Motor neuron (in vitro differentiated cells): ENCODE results near the gene GPR78. TPM values are rescaled to one million over a fixed set of nuclear protein-coding genes. Genes with fewer than 3 reads are reported as not detected.

Experiments
- ATAC-seq, 8 experiments: fragments of 200-7000 bp; cut with Tn5 transposase; replicated peaks in 6 of 8; 2 replicates each; pipeline ENCODE4 v1.8.0; 2021; ENCODE audit warnings: mild to moderate bottlenecking in 8 of 8, moderate library complexity in 8 of 8
- H3K27ac ChIP-seq, 2 donors: fragments of 250-450 bp; sonication (Bioruptor Pico); 2 replicates each; pipeline ENCODE4 v1.9.0; 2021; ENCODE audit warnings: antibody characterized with exemption in 2 of 2, mild to moderate bottlenecking in 2 of 2, moderate library complexity in 1 of 2
- H3K4me1 ChIP-seq, 2 donors: fragments of 250-450 bp; sonication (Bioruptor Pico); replicated peaks in 1 of 2; 2 replicates each; pipeline ENCODE4 v1.6.1; 2021; ENCODE audit warnings: antibody characterized with exemption in 2 of 2, mild to moderate bottlenecking in 2 of 2, moderate library complexity in 1 of 2
- H3K4me3 ChIP-seq, 5 donors: fragments of 250-450 bp; sonication (Bioruptor Pico); 2 replicates each; pipeline ENCODE4 v1.9.0; 2021; ENCODE audit warnings: antibody characterized with exemption in 5 of 5, mild to moderate bottlenecking in 5 of 5, moderate library complexity in 4 of 5
- WGBS, 10 experiments: fragments of 450-650 bp; shearing (Covaris generic); methylation state at CpG; one replicate each; pipeline ENCODE4 v1.0.0; 2022; 5-methylcytosine and 5-hydroxymethylcytosine counted together
- in situ Hi-C, 9 experiments: fragments of 400-800 bp; cut with MboI; loops; one replicate each; pipeline ENCODE4 v1.15.0; 2021; ENCODE audit warnings: low sequenced_read_pairs in 9 of 9, low pct_unique_long_range_greater_than_20kb in 2 of 9; ENCODE audit not compliant: unreplicated experiment in 9 of 9
- total RNA-seq, 8 experiments: library from RNA; unstranded; fragments of 300-600 nt; gene quantifications; 2 replicates each; pipeline versions ENCODE4 v1.2.3 to v1.2.4, GENCODE V29; 2022

Gene GPR78
- total RNA-seq, 8 experiments from 2014 or later, result 0.05 to 1.9 (median 0.59) TPM

DNA sequence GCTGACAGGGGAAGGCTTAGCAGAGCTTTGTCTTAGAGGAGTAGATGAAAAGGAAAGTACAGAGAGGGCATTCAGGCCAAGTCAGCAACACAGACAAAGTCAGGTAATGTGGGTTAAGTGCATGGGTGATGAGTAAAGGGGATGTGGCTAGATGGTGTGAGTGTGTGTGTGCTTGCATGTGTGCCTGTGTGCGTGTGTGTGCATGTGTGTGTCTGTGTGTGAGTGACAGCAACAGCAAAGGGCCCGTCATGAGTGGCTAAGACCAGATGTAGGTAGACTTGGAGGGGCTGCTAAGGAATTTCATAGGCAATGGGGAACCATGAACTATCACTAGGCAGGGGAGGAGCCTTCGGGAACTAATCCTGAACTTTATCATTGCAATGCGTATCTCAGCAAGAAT is 2.2 kb upstream of the GPR78 start:
- in situ Hi-C loops, result no loop called here
- WGBS, 10 experiments, result 0 to 100% (median 60%) methylated on average over 1 to 4 of the region's 4 CpGs; no CpG with 5 or more reads in 2 of the 10 experiments
- ATAC-seq, result no peak
- no peak overlapping the region for H3K4me3 ChIP-seq
- H3K27ac ChIP-seq, result no peak overlapping the region
- no peaks in the 10 kb centered on the region for H3K4me1 ChIP-seq

DNA sequence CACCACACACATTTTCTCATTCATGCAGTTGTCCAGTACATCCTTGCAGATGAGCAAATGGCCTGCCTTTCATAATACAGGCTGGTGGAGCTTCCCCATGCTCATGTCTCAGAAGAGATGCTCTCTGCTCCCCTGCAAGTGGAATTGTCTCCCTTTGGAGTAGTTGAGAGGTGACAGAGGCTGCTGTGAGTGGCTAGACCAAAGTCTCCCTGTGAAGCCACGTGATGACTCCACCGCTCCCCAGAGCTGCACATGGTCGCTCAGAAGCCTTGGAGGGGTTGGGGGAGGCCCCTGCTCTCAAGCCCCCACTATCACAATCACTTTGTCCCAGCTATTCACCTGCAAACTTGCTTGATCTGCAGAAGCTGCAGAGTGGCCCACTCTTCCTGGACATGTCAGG is 1.5 kb upstream of the GPR78 start:
- no peaks in the 10 kb centered on the region for H3K4me1 ChIP-seq
- H3K27ac ChIP-seq, result no peak overlapping the region
- in situ Hi-C loops, result no loop called here
- ATAC-seq, result no peak
- 0 to 72% (median 58%) methylated on average over 1 to 3 of the region's 3 CpGs; no CpG with 5 or more reads in 6 of the 10 experiments for WGBS, 10 experiments
- no peak overlapping the region for H3K4me3 ChIP-seq

DNA sequence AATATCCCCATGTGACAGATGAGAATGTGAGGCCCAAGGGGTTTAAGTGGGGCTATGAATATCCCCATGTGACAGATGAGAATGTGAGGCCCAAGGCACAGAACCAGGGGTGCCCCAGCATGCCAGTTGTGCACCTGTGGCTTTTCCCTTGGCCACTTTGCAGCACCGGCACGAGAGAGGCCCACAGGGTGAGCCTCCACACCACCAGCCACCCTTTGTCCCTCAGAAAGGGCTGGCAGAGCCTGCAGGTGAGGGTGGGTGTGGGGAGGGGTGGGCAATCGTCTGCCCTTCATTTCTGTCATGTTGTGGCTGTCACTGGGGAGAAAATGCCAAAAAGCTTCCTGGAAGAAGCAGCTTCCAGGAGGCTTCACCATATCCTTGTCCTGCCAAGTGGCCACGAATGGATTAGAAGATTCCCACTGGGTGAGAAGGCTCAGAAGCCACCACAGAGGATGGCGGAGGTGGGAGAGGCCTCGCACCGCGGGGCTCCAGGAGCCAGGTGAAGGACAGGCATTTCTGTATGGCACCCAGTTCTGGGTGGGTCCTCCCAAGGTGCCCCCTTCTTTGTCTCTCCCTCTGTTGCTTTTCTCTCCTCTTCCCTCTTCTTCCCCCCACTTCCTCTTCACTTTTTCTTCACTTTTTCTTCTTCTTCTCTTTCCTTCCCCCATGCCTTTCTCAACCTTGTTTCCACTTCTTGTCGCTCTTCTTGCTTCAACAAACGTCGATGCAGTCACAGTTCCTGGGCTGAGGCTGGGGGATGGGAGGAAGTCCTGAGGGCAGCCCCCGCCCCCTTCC is 469 bp upstream of the GPR78 start:
- WGBS, 10 experiments, result 0 to 100% (median 11%) methylated on average over 1 to 8 of the region's 12 CpGs
- Histone ChIP-seq H3K4me3 (no peak overlapping the region), H3K27ac (no peak overlapping the region)

GRCh38 chr4:8581094-8581861 is 1.1 kb downstream of the GPR78 start:
- WGBS, 10 experiments, result 6 to 55% (median 13%) methylated on average over 4 to 28 of the region's 66 CpGs; no CpG with 5 or more reads in 6 of the 10 experiments
- in situ Hi-C loops, result no loop called here

More for the DNA sequence above, 469 bp upstream of the GPR78 start:
- no peaks in the 10 kb centered on the region for H3K4me1 ChIP-seq
- in situ Hi-C loops, result no loop called here
- no peak for ATAC-seq

DNA sequence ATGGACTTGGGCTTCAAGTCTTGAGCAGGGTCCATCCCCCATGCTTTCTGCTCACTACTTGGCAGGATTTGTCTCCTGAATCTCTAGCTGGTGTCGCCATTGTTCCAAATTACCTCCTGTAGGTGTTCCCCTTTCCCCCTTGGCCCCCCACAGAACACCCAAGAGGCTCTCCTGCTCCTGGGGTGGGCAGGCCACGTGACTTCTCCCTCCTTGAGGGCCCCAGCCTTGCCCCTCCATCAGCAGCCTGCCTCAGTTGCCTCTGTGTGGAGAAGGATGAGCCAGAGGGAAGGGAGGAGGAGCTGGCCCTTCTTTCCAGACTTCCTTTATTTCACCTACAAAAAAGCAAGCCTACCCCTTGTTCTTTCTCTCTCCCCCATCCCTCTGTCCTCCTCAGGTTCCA is 1.8 kb downstream of the GPR78 start:
- no peak for ATAC-seq
- Histone ChIP-seq H3K27ac (no peak overlapping the region), H3K4me3 (no peak overlapping the region), H3K4me1 (no peaks in the 10 kb centered on the region)
- in situ Hi-C loops, result no loop called here
- 48 to 100% (median 50%) methylated on average over 1 to 2 of the region's 2 CpGs; no CpG with 5 or more reads in 7 of the 10 experiments for WGBS, 10 experiments

More at GRCh38 chr4:8581094-8581861, 1.1 kb downstream of the GPR78 start:
- peak overlapping the region in 2 of 5 donors; percentile 12 to 19 for H3K4me3 ChIP-seq
- ATAC-seq, result peak in 4 of 8 experiments; percentile 6 to 17 (median 12)
- H3K4me1 ChIP-seq, result no peaks in the 10 kb centered on the region
- H3K27ac ChIP-seq, result no peak overlapping the region

DNA sequence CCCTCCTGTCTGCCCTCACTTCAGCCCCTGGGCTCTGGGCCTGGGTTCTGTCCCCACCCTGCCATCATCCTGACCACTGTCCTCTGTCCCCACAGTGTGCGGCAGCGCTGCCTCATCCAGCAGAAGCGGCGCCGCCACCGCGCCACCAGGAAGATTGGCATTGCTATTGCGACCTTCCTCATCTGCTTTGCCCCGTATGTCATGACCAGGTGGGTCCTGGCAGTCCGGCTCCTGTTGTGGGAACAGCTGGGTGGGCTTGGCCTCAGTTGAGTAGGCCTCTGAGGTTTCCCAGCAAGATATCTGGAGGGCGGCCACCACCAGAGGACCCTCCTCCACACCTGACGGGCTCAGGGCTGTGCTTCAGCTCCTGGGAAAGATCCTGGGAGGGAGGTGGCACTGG is 2.2 kb downstream of the GPR78 start:
- Histone ChIP-seq H3K27ac (no peak overlapping the region), H3K4me3 (no peak overlapping the region), H3K4me1 (no peaks in the 10 kb centered on the region)
- ATAC-seq, result no peak
- 0 to 87% (median 78%) methylated on average over 1 to 8 of the region's 12 CpGs; no CpG with 5 or more reads in 5 of the 10 experiments for WGBS, 10 experiments
- in situ Hi-C loops, result no loop called here

DNA sequence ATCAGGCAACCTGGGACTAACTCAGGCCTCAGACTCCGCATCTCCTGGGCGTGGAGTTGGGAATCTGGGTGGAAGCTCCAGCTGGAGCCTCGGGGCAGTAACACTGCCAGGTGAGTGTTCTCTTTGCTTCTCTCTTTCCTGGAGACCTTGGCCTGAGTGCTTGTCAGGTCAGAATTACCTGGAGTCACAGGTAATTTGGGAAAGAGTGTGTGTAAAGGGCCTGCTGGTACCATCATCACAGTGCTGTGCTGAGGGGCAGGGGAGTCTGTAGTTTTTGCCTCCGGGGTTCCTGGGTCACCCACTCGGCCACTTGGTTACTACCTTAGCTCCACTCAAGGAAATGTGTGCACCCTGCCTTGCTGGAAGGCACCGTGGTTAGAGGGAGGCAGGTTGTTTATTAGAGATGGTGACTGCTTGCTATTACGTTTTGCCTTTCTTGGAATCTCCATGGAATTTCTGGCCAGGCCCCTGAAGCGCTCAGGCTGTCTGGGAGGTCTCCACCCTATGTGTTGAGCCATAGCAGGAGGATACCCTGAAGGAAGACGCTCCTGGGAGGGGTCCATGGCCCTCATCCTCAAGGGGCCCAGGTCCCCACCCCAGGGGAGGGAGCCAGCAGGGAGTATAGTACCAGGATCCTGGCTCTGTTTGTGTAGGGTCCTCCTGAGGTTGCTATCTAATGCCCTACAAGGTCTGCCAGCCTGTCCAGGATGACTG is 2.9 kb downstream of the GPR78 start:
- no peak overlapping the region for H3K4me3 ChIP-seq
- in situ Hi-C loops, result no loop called here
- no peak overlapping the region for H3K27ac ChIP-seq
- no peak for ATAC-seq
- WGBS, 10 experiments, result 20 to 100% (median 43%) methylated on average over 1 to 5 of the region's 9 CpGs; no CpG with 5 or more reads in 3 of the 10 experiments
- H3K4me1 ChIP-seq, result no peaks in the 10 kb centered on the region

DNA sequence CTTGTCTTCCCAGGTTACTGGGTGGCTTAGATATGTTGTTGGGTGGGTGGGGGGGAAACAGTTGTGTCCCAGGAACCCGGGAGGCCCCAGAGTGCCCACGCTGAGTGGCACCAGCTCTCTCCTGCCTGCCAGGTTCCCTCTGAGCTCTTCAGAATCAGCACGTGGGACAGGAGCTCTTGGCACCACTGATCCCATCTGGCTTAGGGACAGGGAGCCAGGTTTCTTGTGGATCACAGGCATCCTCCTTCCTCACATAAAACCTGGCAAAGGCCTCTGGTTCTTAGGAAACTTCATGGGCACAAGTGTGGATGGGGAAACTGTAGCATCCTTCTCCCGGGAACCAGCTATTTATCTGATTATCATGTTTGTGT is 3.4 kb downstream of the GPR78 start:
- H3K4me1 ChIP-seq, result no peaks in the 10 kb centered on the region
- H3K27ac ChIP-seq, result no peak overlapping the region
- 0 to 100% (median 74%) methylated on average over 1 of the region's 4 CpGs; no CpG with 5 or more reads in 6 of the 10 experiments for WGBS, 10 experiments
- in situ Hi-C loops, result no loop called here
- H3K4me3 ChIP-seq, result no peak overlapping the region
- no peak for ATAC-seq

DNA sequence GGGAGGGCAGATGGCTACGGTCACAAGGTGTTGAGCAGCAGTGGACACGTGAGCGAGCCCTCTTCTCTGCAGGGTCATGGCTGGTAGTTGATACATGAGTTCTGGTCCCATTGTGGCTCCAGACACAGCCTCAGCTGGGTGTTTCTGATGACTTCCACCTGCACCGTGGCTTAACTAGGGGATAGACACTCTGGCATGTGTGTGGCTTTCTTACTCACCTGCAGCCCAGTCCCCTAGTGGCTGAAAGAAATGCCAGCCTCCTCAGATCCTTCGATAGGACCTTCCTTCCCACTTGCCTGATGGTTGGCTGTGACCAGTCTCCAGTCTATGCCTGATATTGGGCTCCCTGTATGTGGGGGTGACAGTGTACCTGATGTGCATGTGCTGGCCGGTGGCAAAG is 5.0 kb downstream of the GPR78 start:
- in situ Hi-C loops, result no loop called here
- no peak overlapping the region for H3K4me3 ChIP-seq
- no peak overlapping the region for H3K27ac ChIP-seq
- 0 to 50% (median 30%) methylated on average over 1 to 2 of the region's 6 CpGs; no CpG with 5 or more reads in 5 of the 10 experiments for WGBS, 10 experiments
- no peaks in the 10 kb centered on the region for H3K4me1 ChIP-seq
- no peak for ATAC-seq

GRCh38 chr4:8585721-8586212 is 5.6 kb downstream of the GPR78 start:
- Histone ChIP-seq H3K4me3 (no peak overlapping the region), H3K27ac (no peak overlapping the region), H3K4me1 (no peaks in the 10 kb centered on the region)
- WGBS, 10 experiments, result 53 to 60% methylated on average over 2 to 3 of the region's 7 CpGs; no CpG with 5 or more reads in 8 of the 10 experiments
- peak in 1 of 8 experiments; percentile 36 for ATAC-seq
- in situ Hi-C loops, result no loop called here

DNA sequence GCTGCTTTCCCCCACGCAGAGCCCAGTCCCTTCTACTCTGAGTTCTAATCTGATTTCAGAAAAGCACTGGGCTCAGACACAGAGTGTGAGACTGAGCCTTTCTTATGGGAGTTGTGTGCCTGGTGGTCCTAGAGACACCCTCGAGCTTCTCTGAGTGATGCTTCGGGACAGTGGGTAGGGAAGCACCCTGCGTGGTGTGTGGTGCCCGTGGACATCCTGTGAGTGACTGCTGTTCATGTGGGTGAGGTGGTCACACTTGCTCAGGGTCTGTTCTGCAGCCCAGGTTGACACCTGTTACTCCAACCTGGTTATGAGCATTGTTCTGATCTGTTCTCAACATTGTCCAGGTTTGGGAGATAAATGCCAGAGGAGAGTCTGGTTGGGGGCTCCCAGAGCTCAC is 6.1 kb downstream of the GPR78 start:
- Histone ChIP-seq H3K27ac (no peak overlapping the region), H3K4me1 (no peaks in the 10 kb centered on the region), H3K4me3 (no peak overlapping the region)
- in situ Hi-C loops, result no loop called here
- no peak for ATAC-seq
- 27 to 44% methylated on average over 3 to 5 of the region's 5 CpGs; no CpG with 5 or more reads in 8 of the 10 experiments for WGBS, 10 experiments

- H3K4me3 ChIP-seq, result no peak overlapping the region
- no peak for ATAC-seq
- WGBS, 10 experiments, result 0 to 100% (median 62%) methylated on average over 1 to 8 of the region's 37 CpGs; no CpG with 5 or more reads in 4 of the 10 experiments
- no peaks in the 10 kb centered on the region for H3K4me1 ChIP-seq
- in situ Hi-C loops, result no loop called here
- H3K27ac ChIP-seq, result no peak overlapping the region
Measured at GRCh38 chr4:8586671-8587468, 6.7 kb downstream of the GPR78 start.
